ENCODE data around the gene CYP27B1.

CYP27B1 gene

DNA sequence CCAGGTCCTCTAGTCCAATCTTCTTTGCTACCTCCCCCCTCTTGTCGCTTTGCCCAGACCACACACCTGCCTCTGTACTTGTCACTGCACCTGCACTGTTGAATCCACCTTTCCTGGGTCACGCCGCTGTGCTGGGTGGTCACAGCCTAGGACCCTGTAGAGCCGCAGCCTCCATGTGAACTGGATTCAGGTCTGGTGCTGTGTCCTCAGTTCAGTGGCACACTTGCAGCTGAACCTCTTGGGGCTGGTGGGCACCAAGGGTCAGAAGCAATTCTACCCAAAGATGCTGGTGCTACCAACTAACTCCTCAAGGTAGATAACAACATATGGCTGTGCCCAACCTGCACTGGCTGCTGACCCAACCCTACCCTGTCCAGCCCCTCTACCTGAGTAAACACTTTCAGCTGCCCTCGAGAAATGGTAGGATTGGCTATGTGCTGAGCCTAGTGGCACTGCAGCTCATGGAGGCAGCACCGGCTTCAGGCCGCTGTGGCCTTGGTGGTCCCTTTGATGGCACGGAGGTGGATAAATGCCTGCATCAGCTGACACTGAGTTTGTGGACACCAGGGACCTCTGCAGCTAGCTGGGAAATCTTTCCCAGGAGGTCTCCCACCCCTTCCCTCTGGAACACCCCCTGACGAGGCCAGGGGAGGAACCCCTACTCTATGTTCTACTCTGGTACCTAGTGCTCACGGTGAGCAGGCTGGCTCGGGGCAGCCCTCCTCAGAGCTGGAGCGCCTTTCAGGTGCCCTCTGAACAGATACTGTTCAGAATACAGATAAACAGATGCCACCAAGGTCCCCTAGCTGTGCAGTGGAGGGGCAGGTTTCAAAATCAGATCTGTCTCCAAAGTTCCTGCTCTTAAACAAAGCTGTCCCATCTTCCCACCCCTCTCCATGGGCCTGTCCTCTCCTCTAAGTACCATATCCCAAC is 42.6 kb downstream of the CYP27B1 start:
- TF ChIP-seq FOXM1 (IDR thresholded peaks at IDR 0.05; ENCODE audit: borderline replicate concordance, low read depth) = no peak

- TF ChIP-seq USF1 (IDR thresholded peaks at IDR 0.05) (no peak), EP300 (IDR thresholded peaks at IDR 0.05; ENCODE audit: borderline replicate concordance) (no peak), TAF1 (IDR thresholded peaks at IDR 0.05; ENCODE audit: low read depth) (no peak), TEAD4 (IDR thresholded peaks at IDR 0.05) (no peak), YY1 (IDR thresholded peaks at IDR 0.05; ENCODE audit: low read depth) (no peak), FOXM1 (IDR thresholded peaks at IDR 0.05; ENCODE audit: borderline replicate concordance, low read depth) (no peak), CREB1 (IDR thresholded peaks at IDR 0.05; ENCODE audit: low read depth) (no peak)
Measured at GRCh38 chr12:57723630-57723962, 43.3 kb downstream of the CYP27B1 start.

- TF ChIP-seq, protein P1, sequence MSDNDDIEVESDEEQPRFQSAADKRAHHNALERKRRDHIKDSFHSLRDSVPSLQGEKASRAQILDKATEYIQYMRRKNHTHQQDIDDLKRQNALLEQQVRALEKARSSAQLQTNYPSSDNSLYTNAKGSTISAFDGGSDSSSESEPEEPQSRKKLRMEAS (IDR thresholded peaks at IDR 0.05) = no peak
- TF ChIP-seq ZBTB7A (IDR thresholded peaks at IDR 0.05; ENCODE audit: low read depth) (no peak), TEAD4 (IDR thresholded peaks at IDR 0.05) (no peak), TCF12 (IDR thresholded peaks at IDR 0.05; ENCODE audit: low read depth) (no peak), EGR1 (IDR thresholded peaks at IDR 0.05) (no peak), EP300 (IDR thresholded peaks at IDR 0.05; ENCODE audit: borderline replicate concordance) (no peak), NFIC (IDR thresholded peaks at IDR 0.05) (no peak), USF1 (IDR thresholded peaks at IDR 0.05) (no peak), TAF1 (IDR thresholded peaks at IDR 0.05; ENCODE audit: low read depth) (no peak), CEBPB (IDR thresholded peaks at IDR 0.05) (no peak), RAD21 (IDR thresholded peaks at IDR 0.05; ENCODE audit: low read depth) (no peak), YY1 (IDR thresholded peaks at IDR 0.05; ENCODE audit: low read depth) (no peak), FOXM1 (IDR thresholded peaks at IDR 0.05; ENCODE audit: borderline replicate concordance, low read depth) (no peak), CREB1 (IDR thresholded peaks at IDR 0.05; ENCODE audit: low read depth) (no peak)
- TF ChIP-seq, protein P2, sequence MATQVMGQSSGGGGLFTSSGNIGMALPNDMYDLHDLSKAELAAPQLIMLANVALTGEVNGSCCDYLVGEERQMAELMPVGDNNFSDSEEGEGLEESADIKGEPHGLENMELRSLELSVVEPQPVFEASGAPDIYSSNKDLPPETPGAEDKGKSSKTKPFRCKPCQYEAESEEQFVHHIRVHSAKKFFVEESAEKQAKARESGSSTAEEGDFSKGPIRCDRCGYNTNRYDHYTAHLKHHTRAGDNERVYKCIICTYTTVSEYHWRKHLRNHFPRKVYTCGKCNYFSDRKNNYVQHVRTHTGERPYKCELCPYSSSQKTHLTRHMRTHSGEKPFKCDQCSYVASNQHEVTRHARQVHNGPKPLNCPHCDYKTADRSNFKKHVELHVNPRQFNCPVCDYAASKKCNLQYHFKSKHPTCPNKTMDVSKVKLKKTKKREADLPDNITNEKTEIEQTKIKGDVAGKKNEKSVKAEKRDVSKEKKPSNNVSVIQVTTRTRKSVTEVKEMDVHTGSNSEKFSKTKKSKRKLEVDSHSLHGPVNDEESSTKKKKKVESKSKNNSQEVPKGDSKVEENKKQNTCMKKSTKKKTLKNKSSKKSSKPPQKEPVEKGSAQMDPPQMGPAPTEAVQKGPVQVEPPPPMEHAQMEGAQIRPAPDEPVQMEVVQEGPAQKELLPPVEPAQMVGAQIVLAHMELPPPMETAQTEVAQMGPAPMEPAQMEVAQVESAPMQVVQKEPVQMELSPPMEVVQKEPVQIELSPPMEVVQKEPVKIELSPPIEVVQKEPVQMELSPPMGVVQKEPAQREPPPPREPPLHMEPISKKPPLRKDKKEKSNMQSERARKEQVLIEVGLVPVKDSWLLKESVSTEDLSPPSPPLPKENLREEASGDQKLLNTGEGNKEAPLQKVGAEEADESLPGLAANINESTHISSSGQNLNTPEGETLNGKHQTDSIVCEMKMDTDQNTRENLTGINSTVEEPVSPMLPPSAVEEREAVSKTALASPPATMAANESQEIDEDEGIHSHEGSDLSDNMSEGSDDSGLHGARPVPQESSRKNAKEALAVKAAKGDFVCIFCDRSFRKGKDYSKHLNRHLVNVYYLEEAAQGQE (IDR thresholded peaks at IDR 0.05; ENCODE audit: low read depth) = no peak
Measured at GRCh38 chr12:57722716-57723629, 43.9 kb downstream of the CYP27B1 start.

- TF ChIP-seq, protein P1 (IDR thresholded peaks at IDR 0.05) = no peak
- TF ChIP-seq EP300 (IDR thresholded peaks at IDR 0.05; ENCODE audit: borderline replicate concordance) (no peak), YY1 (IDR thresholded peaks at IDR 0.05; ENCODE audit: low read depth) (no peak), RAD21 (IDR thresholded peaks at IDR 0.05; ENCODE audit: low read depth) (no peak), TAF1 (IDR thresholded peaks at IDR 0.05; ENCODE audit: low read depth) (no peak), NFIC (IDR thresholded peaks at IDR 0.05) (no peak), TEAD4 (IDR thresholded peaks at IDR 0.05) (no peak), FOXM1 (IDR thresholded peaks at IDR 0.05; ENCODE audit: borderline replicate concordance, low read depth) (no peak), USF1 (IDR thresholded peaks at IDR 0.05) (no peak), ZBTB7A (IDR thresholded peaks at IDR 0.05; ENCODE audit: low read depth) (no peak), CREB1 (IDR thresholded peaks at IDR 0.05; ENCODE audit: low read depth) (no peak), CEBPB (IDR thresholded peaks at IDR 0.05) (no peak), TCF12 (IDR thresholded peaks at IDR 0.05; ENCODE audit: low read depth) (no peak), EGR1 (IDR thresholded peaks at IDR 0.05) (no peak)
- TF ChIP-seq, protein P2 (IDR thresholded peaks at IDR 0.05; ENCODE audit: low read depth) = no peak
Measured at GRCh38 chr12:57720606-57721595, 46.0 kb downstream of the CYP27B1 start.

Data from Ishikawa (cell line).